SK-N-SH treated with all-trans-retinoic acid at 6 μM for 48 hours (cell line): ENCODE measurements around the gene GRIN2D.

Source experiments
- ATAC-seq: fragments of 200-7000 bp; cut with Tn5 transposase; 3 replicates; pipeline ENCODE4 v1.9.1; 2020; ENCODE audit warnings: mild to moderate bottlenecking, moderate library complexity
- ARNTL ChIP-seq: fragments of 450-650 bp; formaldehyde crosslinking; IDR thresholded peaks from 2 replicates; pipeline ENCODE4 v1.5.0; 2020; ENCODE audit warnings: low read depth, mild to moderate bottlenecking, moderate library complexity, borderline replicate concordance
- BACH2 ChIP-seq: fragments of 250-450 bp; sonication (Bioruptor Pico); IDR thresholded peaks from 2 replicates; pipeline ENCODE4 v1.9.0; 2021; ENCODE audit warnings: mild to moderate bottlenecking, borderline replicate concordance
- CSDC2 ChIP-seq: fragments of 250-450 bp; sonication (Bioruptor Pico); IDR thresholded peaks from 2 replicates; pipeline ENCODE4 v1.5.0; 2020; ENCODE audit warnings: mild to moderate bottlenecking, moderate library complexity
- ESRRG ChIP-seq: fragments of 250-450 bp; sonication (Bioruptor Pico); IDR thresholded peaks from 2 replicates; pipeline ENCODE4 v1.6.1; 2021; ENCODE audit warnings: mild to moderate bottlenecking
- ISL1 ChIP-seq: fragments of 250-450 bp; sonication (Bioruptor Pico); IDR thresholded peaks from 2 replicates; pipeline ENCODE4 v2.1.2; 2022; ENCODE audit warnings: mild to moderate bottlenecking, moderate library complexity
- OSR1 ChIP-seq: fragments of 250-450 bp; sonication (Bioruptor Pico); IDR thresholded peaks from 2 replicates; pipeline ENCODE4 v1.8.0; 2022; ENCODE audit warnings: moderate library complexity, mild to moderate bottlenecking, inconsistent platforms
- PPARA ChIP-seq: fragments of 250-450 bp; sonication (Bioruptor Pico); IDR thresholded peaks from 2 replicates; pipeline ENCODE4 v1.5.0; 2020; ENCODE audit warnings: mild to moderate bottlenecking, borderline replicate concordance
- RARB ChIP-seq: fragments of 250-450 bp; sonication (Bioruptor Pico); IDR thresholded peaks from 2 replicates; pipeline ENCODE4 v1.8.0; 2021; ENCODE audit warnings: mild to moderate bottlenecking, moderate library complexity
- SNAI2 ChIP-seq: fragments of 250-450 bp; sonication (Bioruptor Pico); IDR thresholded peaks from 2 replicates; pipeline ENCODE4 v1.5.0; 2020; ENCODE audit warnings: mild to moderate bottlenecking, moderate library complexity
- TCF4 ChIP-seq: fragments of 250-450 bp; sonication (Bioruptor Pico); IDR thresholded peaks from 2 replicates; pipeline ENCODE4 v1.8.0; 2021; ENCODE audit warnings: mild to moderate bottlenecking, moderate library complexity, borderline replicate concordance
- TOX ChIP-seq: fragments of 250-450 bp; sonication (Bioruptor Pico); IDR thresholded peaks from 2 replicates; pipeline ENCODE4 v1.8.0; 2021; ENCODE audit warnings: mild to moderate bottlenecking, moderate library complexity, borderline replicate concordance
- ZC3H10 ChIP-seq: fragments of 250-450 bp; sonication (Bioruptor Pico); IDR thresholded peaks from 2 replicates; pipeline ENCODE4 v1.5.1; 2021; ENCODE audit warnings: mild to moderate bottlenecking, moderate library complexity
- ZFP3 ChIP-seq: fragments of 250-450 bp; sonication (Bioruptor Pico); IDR thresholded peaks from 2 replicates; pipeline ENCODE4 v1.5.0; 2020; ENCODE audit warnings: mild to moderate bottlenecking, moderate library complexity
- ZFP30 ChIP-seq: fragments of 450-650 bp; formaldehyde crosslinking; IDR thresholded peaks from 2 replicates; pipeline ENCODE4 v1.5.0; 2022; ENCODE audit warnings: mild to moderate bottlenecking, moderate library complexity
- ZNF565 ChIP-seq: fragments of 450-650 bp; formaldehyde crosslinking; conservative IDR thresholded peaks from 2 replicates; pipeline ENCODE4 v1.5.0; 2020; ENCODE audit warnings: low read depth, mild to moderate bottlenecking, moderate library complexity
- ZNF8 ChIP-seq: fragments of 450-650 bp; formaldehyde crosslinking; IDR thresholded peaks from 2 replicates; pipeline ENCODE4 v1.5.0; 2020; ENCODE audit warnings: mild to moderate bottlenecking, moderate library complexity
- TF ChIP-seq, protein P1 (sequence below): fragments of 250-450 bp; sonication (Bioruptor Pico); IDR thresholded peaks from 2 replicates; pipeline ENCODE4 v1.5.0; 2020; ENCODE audit warnings: mild to moderate bottlenecking, moderate library complexity
- TF ChIP-seq, protein P2 (sequence below): fragments of 250-450 bp; sonication (Bioruptor Pico); IDR thresholded peaks from 2 replicates; pipeline ENCODE4 v1.5.1; 2021; ENCODE audit warnings: mild to moderate bottlenecking, moderate library complexity
- TF ChIP-seq, protein P3 (sequence below): fragments of 250-450 bp; sonication (Bioruptor Pico); IDR thresholded peaks from 2 replicates; pipeline ENCODE4 v1.5.1; 2020; ENCODE audit warnings: low read depth, mild to moderate bottlenecking, moderate library complexity
- TF ChIP-seq, protein P4 (sequence below): fragments of 250-450 bp; sonication (Bioruptor Pico); IDR thresholded peaks from 2 replicates; pipeline ENCODE4 v1.8.0; 2020; ENCODE audit warnings: mild to moderate bottlenecking, moderate library complexity, borderline replicate concordance

GRIN2D gene

DNA sequence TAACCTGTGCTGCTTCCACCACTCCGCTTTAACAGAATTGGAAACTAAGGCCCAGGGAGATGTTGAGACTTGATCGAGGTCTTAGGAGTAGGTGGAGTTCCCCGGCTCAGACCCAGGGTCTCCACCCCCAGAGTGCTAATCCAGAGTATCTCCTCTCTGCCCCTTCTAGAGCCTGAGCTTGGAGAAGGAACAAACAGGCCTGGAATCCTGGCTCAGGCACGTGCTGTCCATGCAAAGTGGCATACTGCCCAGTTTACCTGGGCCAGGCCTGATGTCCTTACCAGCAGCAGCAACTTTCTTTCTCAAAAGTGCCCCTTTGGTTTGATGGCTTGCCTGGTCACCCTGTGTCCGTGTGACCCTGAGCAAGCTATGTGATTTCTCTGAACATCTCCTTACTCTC is 25.6 kb upstream of the GRIN2D start:
- no peak for ATAC-seq
- TF ChIP-seq, protein P1, sequence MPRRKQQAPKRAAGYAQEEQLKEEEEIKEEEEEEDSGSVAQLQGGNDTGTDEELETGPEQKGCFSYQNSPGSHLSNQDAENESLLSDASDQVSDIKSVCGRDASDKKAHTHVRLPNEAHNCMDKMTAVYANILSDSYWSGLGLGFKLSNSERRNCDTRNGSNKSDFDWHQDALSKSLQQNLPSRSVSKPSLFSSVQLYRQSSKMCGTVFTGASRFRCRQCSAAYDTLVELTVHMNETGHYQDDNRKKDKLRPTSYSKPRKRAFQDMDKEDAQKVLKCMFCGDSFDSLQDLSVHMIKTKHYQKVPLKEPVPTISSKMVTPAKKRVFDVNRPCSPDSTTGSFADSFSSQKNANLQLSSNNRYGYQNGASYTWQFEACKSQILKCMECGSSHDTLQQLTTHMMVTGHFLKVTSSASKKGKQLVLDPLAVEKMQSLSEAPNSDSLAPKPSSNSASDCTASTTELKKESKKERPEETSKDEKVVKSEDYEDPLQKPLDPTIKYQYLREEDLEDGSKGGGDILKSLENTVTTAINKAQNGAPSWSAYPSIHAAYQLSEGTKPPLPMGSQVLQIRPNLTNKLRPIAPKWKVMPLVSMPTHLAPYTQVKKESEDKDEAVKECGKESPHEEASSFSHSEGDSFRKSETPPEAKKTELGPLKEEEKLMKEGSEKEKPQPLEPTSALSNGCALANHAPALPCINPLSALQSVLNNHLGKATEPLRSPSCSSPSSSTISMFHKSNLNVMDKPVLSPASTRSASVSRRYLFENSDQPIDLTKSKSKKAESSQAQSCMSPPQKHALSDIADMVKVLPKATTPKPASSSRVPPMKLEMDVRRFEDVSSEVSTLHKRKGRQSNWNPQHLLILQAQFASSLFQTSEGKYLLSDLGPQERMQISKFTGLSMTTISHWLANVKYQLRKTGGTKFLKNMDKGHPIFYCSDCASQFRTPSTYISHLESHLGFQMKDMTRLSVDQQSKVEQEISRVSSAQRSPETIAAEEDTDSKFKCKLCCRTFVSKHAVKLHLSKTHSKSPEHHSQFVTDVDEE (CRISPR knock-in tag) = no peak
- TF ChIP-seq ZC3H10 (CRISPR knock-in tag) (no peak), OSR1 (CRISPR knock-in tag) (no peak), BACH2 (CRISPR knock-in tag) (no peak), RARB (CRISPR knock-in tag) (no peak)

DNA sequence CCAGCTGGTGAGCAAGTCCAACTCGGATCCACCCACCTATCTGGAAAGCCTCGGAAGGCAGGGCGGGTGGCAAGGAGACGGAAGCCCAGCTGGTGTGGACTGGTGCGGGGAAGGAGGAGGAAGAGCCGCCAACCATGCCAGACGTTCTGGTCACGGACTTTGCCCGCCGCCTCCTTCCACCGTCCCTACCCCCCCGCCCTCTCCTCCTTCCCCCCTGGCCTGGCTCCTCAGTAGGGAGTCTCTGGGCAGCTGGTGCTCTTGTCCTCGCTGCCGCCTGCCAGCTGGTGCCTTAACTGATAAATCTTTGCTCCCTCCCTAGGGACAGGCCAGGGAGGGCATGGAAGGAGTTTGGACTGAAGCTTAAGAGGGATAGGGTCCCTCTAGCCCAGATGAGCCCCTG is 24.5 kb upstream of the GRIN2D start:
- TF ChIP-seq OSR1 (CRISPR knock-in tag) (no peak), PPARA (CRISPR knock-in tag) (no peak), ZFP3 (CRISPR knock-in tag) (no peak), TOX (CRISPR knock-in tag) (no peak), ZC3H10 (CRISPR knock-in tag) (no peak), ISL1 (CRISPR knock-in tag) (no peak), ZNF8 (CRISPR knock-in tag) (no peak), ESRRG (CRISPR knock-in tag) (no peak), ZNF565 (no peak), TCF4 (CRISPR knock-in tag) (no peak), ZFP30 (no peak), CSDC2 (no peak), SNAI2 (CRISPR knock-in tag) (no peak), RARB (CRISPR knock-in tag) (no peak), BACH2 (CRISPR knock-in tag) (no peak), ARNTL (CRISPR knock-in tag) (no peak)
- TF ChIP-seq, protein P2, sequence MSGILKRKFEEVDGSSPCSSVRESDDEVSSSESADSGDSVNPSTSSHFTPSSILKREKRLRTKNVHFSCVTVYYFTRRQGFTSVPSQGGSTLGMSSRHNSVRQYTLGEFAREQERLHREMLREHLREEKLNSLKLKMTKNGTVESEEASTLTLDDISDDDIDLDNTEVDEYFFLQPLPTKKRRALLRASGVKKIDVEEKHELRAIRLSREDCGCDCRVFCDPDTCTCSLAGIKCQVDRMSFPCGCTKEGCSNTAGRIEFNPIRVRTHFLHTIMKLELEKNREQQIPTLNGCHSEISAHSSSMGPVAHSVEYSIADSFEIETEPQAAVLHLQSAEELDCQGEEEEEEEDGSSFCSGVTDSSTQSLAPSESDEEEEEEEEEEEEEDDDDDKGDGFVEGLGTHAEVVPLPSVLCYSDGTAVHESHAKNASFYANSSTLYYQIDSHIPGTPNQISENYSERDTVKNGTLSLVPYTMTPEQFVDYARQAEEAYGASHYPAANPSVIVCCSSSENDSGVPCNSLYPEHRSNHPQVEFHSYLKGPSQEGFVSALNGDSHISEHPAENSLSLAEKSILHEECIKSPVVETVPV (CRISPR knock-in tag) = no peak
- TF ChIP-seq, protein P3, sequence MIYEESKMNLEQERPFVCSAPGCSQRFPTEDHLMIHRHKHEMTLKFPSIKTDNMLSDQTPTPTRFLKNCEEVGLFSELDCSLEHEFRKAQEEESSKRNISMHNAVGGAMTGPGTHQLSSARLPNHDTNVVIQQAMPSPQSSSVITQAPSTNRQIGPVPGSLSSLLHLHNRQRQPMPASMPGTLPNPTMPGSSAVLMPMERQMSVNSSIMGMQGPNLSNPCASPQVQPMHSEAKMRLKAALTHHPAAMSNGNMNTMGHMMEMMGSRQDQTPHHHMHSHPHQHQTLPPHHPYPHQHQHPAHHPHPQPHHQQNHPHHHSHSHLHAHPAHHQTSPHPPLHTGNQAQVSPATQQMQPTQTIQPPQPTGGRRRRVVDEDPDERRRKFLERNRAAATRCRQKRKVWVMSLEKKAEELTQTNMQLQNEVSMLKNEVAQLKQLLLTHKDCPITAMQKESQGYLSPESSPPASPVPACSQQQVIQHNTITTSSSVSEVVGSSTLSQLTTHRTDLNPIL (CRISPR knock-in tag) = no peak
- TF ChIP-seq, protein P4, sequence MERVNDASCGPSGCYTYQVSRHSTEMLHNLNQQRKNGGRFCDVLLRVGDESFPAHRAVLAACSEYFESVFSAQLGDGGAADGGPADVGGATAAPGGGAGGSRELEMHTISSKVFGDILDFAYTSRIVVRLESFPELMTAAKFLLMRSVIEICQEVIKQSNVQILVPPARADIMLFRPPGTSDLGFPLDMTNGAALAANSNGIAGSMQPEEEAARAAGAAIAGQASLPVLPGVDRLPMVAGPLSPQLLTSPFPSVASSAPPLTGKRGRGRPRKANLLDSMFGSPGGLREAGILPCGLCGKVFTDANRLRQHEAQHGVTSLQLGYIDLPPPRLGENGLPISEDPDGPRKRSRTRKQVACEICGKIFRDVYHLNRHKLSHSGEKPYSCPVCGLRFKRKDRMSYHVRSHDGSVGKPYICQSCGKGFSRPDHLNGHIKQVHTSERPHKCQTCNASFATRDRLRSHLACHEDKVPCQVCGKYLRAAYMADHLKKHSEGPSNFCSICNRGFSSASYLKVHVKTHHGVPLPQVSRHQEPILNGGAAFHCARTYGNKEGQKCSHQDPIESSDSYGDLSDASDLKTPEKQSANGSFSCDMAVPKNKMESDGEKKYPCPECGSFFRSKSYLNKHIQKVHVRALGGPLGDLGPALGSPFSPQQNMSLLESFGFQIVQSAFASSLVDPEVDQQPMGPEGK = no peak
- TF ChIP-seq, all 23 proteins: peak for 0
- ATAC-seq = no peak

DNA sequence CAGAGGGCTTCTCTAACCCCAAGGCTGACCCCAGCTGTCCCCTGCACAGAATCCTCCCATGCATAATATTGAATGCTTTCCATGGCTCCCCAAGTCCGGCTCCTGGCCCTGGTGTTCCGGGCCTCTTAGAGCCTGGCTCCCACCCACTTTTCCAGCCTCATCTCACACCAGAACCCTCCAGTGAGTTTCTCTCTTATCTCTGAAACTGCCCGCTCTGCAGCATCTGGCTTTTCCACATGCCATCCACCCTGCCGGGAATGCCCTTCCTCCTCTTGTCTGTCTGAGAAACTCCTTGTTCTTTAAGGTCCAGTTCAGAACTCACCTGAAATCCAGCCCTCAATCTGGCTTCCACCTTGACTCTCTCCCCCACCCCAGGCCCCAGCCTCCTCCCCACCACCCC is 22.5 kb upstream of the GRIN2D start:
- TF ChIP-seq ZFP30 = no peak
- TF ChIP-seq SNAI2 (CRISPR knock-in tag) = no peak
- TF ChIP-seq, protein P4 = no peak
- TF ChIP-seq PPARA (CRISPR knock-in tag) = no peak
- TF ChIP-seq, protein P2 (CRISPR knock-in tag) = no peak
- no peak for ATAC-seq
